Transverse colon (tissue), 4 donors: ENCODE measurements around the gene ATG7. TPM values are rescaled to one million over a fixed set of nuclear protein-coding genes. Genes with fewer than 3 reads are reported as not detected.

Source experiments
- DNase-seq: peaks from one replicate; pipeline ENCODE4 v3.0.0-alpha.2; 2019
- H3K27ac ChIP-seq, 4 donors: fragments of 200-600 bp; sonication (generic); 2 replicates each; pipeline ENCODE4 v1.5.1; 2016 to 2018; ENCODE audit warnings: inconsistent platforms in 4 of 4
- H3K27me3 ChIP-seq: fragments of 200-600 bp; sonication (generic); 2 replicates; pipeline ENCODE4 v1.5.1; 2017; ENCODE audit warnings: inconsistent platforms
- H3K36me3 ChIP-seq, 4 donors: fragments of 200-600 bp; sonication (generic); 2 replicates each; pipeline ENCODE4 v1.5.1; 2017 to 2019; ENCODE audit warnings: inconsistent platforms in 4 of 4
- H3K4me1 ChIP-seq, 4 donors: fragments of 200-600 bp; sonication (generic); 2 replicates each; pipeline ENCODE4 v1.5.1; 2017 to 2020; ENCODE audit warnings: inconsistent platforms in 4 of 4
- H3K4me3 ChIP-seq, 4 donors: fragments of 200-600 bp; sonication (generic); 1 replicate in 1 of 4; 2 replicates in 3 of 4; pipeline versions ENCODE4 v1.5.1 to v1.6.1; 2017 to 2019; ENCODE audit warnings: inconsistent platforms in 4 of 4
- H3K9me3 ChIP-seq, 2 donors: fragments of 200-600 bp; sonication (generic); 2 replicates each; pipeline ENCODE4 v1.5.1; 2017 to 2019; ENCODE audit warnings: inconsistent platforms in 2 of 2
- EP300 ChIP-seq: sonication (generic); formaldehyde crosslinking; IDR thresholded peaks from one replicate; pipeline ENCODE4 v1.6.1; 2017; ENCODE audit warnings: antibody characterized with exemption, low read depth
- POLR2A ChIP-seq: fragments of 450-650 bp; IDR thresholded peaks from one replicate; pipeline ENCODE4 v1.6.1; 2016; ENCODE audit warnings: antibody characterized with exemption, mild to moderate bottlenecking, moderate library complexity
- POLR2AphosphoS5 ChIP-seq, 3 donors: sonication (generic); formaldehyde crosslinking; IDR thresholded peaks; one replicate each; pipeline ENCODE4 v1.6.1; 2016; ENCODE audit warnings: antibody characterized with exemption in 3 of 3
- WGBS, 2 donors: methylation state at CpG; one replicate each; pipeline ENCODE4 v1.1.5; 2018; ENCODE audit warnings: low coverage in 1 of 2; 5-methylcytosine and 5-hydroxymethylcytosine counted together
- in situ Hi-C, 4 donors: fragments of 200-750 bp; cut with MboI; loops; one replicate each; pipeline versions ENCODE4 v1.15.0 to v1.15.1; 2017; ENCODE audit warnings: low sequenced_read_pairs in 3 of 4, low pct_ligation_motif_present in 1 of 4, low pct_unique_long_range_greater_than_20kb in 1 of 4
- intact Hi-C: fragments of 100-400 bp; cut with DNase I; formaldehyde crosslinking; loops from one replicate; pipeline ENCODE4 v1.15.1; 2023; ENCODE audit warnings: low total_unique reads
- total RNA-seq, 4 donors: library from RNA; depleted of rRNA; stranded (reverse); fragments of >200 nt; gene quantifications; one replicate each; pipeline ENCODE4 v1.1.0, GENCODE V29; 2016
- TF ChIP-seq, protein P1 (sequence below), 5 experiments: fragments of 200-600 bp in 3 of 5; fragments of 450-650 bp in 2 of 5; sonication (generic) in 3 of 5; IDR thresholded peaks; 1 replicate in 2 of 5; 2 replicates in 3 of 5; pipeline ENCODE4 v1.5.1; 2016 to 2017; ENCODE audit warnings: antibody characterized with exemption in 5 of 5, inconsistent platforms in 3 of 5, mild to moderate bottlenecking in 2 of 5, moderate library complexity in 1 of 5

The ATG7 gene
- total RNA-seq, 4 donors from 2014 or later: 44.5 to 122 (median 75.0) TPM

DNA sequence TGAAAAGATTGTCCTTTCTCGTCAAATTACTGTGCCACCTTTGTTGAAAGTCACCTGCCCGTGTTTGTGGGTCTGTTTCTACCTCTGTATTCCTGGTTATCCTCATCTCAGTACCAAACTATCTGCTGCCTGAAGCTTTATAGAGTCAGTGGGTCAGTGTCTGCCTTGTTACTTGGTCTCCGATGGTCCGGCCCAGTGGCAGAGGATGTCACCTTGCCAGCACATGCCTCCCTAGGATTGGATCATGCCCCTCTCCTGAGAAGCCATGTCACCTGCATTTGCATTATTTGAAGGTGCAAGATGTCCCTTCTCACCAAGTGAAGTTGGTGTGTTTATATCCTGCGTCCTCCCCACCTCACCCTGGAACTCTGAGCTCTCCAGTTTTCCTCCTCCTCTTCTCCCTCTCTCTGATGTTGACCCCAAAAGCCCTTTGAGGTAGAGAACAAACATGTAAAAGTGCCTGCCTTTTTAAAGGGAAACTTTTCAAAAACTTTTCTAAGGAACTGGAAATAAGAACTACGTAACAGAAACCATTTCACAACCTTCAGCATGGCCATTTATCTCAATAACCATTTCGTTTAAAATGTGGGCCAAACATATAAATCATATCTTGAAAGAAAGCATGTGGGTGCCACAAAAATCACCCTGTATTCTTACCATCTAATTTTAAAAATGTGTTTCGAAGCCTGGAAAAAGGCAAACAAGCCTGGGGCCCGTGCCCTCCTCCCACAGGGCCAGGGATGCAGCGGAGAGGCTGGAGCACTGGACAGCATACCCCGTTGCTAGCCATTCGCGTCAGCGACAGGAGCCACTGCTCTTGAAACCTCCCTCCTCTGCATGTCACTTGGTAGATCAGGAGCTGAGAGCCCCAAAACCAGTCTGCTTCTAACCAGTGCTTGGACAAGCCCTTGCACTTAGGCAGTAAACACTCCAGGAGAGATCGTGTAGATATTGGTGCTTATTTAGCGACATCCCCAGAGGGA lies 269.4 kb downstream of the ATG7 start:
- Histone ChIP-seq H3K27ac (peak overlapping the region in 2 of 4 donors; percentile 22 to 37), H3K27me3 (no peaks in the 10 kb centered on the region), H3K4me1 (peaks cover 0 to 11% (median 2%) of the 10 kb centered on the region in 4 donors), H3K9me3 (no peaks in the 10 kb centered on the region), H3K4me3 (no peak overlapping the region), H3K36me3 (no peaks in the 10 kb centered on the region)
- in situ Hi-C loops (no loop called here), intact Hi-C loops (no loop called here)
- TF ChIP-seq, protein P1, sequence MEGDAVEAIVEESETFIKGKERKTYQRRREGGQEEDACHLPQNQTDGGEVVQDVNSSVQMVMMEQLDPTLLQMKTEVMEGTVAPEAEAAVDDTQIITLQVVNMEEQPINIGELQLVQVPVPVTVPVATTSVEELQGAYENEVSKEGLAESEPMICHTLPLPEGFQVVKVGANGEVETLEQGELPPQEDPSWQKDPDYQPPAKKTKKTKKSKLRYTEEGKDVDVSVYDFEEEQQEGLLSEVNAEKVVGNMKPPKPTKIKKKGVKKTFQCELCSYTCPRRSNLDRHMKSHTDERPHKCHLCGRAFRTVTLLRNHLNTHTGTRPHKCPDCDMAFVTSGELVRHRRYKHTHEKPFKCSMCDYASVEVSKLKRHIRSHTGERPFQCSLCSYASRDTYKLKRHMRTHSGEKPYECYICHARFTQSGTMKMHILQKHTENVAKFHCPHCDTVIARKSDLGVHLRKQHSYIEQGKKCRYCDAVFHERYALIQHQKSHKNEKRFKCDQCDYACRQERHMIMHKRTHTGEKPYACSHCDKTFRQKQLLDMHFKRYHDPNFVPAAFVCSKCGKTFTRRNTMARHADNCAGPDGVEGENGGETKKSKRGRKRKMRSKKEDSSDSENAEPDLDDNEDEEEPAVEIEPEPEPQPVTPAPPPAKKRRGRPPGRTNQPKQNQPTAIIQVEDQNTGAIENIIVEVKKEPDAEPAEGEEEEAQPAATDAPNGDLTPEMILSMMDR (IDR thresholded peaks at IDR 0.05): no peak
- peak in 2 of 3 donors; percentile 37 to 52 for TF ChIP-seq POLR2AphosphoS5 (IDR thresholded peaks at IDR 0.05)
- DNase-seq: no peak
- WGBS, 2 donors: 75 to 84% methylated on average over 10 to 16 of the region's 16 CpGs

DNA sequence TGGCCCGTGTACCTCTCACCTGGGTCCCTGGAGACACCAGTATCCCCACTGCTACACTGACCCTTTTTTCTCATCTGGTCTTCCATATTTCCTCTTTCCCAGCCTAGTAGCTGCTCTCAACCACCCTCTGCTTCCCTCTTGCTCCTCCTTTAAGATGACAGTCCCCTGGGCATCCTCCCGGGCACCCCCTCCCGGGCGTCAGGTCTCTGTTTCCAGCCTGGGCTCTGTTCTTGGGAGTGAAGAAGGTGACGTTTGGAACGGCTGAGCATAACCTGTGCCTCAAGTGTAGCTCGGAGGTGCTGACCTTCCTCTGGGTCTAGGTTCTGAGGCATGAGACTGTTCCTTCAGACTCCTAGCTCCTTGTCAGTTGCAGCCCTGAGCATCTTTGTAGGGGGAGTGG lies 270.4 kb downstream of the ATG7 start:
- H3K36me3 ChIP-seq: no peaks in the 10 kb centered on the region
- intact Hi-C loops: no loop called here
- H3K27ac ChIP-seq: no peak overlapping the region
- no peak for DNase-seq
- in situ Hi-C loops: no loop called here
- peaks cover 0 to 11% (median 2%) of the 10 kb centered on the region in 4 donors for H3K4me1 ChIP-seq
- no peak overlapping the region for H3K4me3 ChIP-seq
- H3K9me3 ChIP-seq: no peaks in the 10 kb centered on the region
- no peaks in the 10 kb centered on the region for H3K27me3 ChIP-seq
- TF ChIP-seq EP300: no peak
- TF ChIP-seq POLR2AphosphoS5 (IDR thresholded peaks at IDR 0.05): no peak
- 91 to 100% methylated on average over 2 to 7 of the region's 7 CpGs for WGBS, 2 donors

DNA sequence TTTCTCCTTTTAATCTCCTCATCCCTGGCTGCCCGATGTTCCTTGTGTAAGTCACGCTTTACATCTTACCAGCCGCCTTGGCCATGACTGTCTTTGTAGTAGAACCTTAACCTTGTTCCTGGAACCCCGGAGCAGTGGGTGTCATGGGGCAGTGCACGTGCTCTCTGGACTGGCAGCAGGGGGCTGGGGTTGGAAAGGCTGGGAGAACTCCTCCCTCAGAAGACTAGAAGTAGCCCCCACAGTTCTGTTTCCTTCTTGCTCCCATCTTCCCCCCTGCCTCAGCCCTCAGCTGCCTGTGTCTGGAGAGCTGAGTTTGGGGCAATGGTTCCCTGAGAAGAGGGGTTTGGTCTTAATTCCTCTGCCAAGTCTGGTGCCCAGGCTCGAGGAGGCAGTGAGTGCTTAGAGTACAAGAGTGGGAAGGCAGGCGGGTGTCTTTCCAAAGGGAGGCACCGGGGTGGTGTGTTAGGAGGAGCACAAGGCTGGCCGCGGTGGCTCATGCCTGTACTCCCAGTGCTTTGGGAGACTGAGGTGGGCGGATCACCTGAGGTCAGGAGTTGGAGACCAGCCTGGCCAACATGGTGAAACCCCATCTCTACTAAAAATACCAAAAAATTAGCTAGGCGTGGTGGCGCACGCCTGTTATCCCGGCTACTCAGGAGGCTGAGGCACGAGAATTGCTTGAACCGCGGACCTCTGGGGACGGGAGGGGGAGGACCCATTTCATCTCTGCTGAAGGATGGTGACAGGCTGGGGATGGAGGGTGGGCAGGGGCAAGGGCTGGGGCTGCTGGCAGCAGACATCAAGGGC lies 271.1 kb downstream of the ATG7 start:
- 90 to 94% methylated on average over 6 to 19 of the region's 19 CpGs for WGBS, 2 donors
- DNase-seq: no peak
- Histone ChIP-seq H3K9me3 (no peaks in the 10 kb centered on the region), H3K4me3 (no peak overlapping the region), H3K27ac (no peak overlapping the region), H3K4me1 (peaks cover 0 to 11% (median 2%) of the 10 kb centered on the region in 4 donors), H3K27me3 (no peaks in the 10 kb centered on the region), H3K36me3 (no peaks in the 10 kb centered on the region)
- TF ChIP-seq EP300 (no peak), POLR2AphosphoS5 (IDR thresholded peaks at IDR 0.05) (no peak), POLR2A (no peak)
- TF ChIP-seq, protein P1 (IDR thresholded peaks at IDR 0.05): no peak
- intact Hi-C loops: no loop called here
- in situ Hi-C loops: no loop called here

DNA sequence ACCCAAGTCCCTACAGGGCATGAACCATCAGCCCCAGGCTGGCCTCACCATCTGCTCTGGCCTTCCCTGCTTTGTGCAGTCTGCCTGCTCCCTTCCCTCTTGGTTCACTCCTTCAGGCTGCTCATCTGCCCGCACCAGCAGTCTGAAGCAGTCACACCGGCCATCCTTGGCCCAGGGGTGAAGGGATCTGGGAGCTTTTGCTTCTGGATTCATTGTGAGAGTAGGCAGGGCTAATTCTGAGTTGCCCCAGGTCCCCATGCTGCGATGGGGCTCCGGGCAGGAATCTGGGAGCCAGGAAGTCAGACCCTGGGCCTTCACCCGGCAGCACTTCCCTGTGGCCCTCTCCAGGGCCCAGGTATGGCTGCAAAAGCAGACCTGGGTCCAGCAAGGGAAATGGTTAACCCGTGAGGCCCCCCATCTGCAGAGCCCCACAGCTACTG lies 271.8 kb downstream of the ATG7 start:
- in situ Hi-C loops (no loop called here), intact Hi-C loops (no loop called here)
- TF ChIP-seq, protein P1 (IDR thresholded peaks at IDR 0.05): no peak
- no peak overlapping the region for H3K27ac ChIP-seq
- H3K27me3 ChIP-seq: no peaks in the 10 kb centered on the region
- no peak for DNase-seq
- H3K36me3 ChIP-seq: no peaks in the 10 kb centered on the region
- no peaks in the 10 kb centered on the region for H3K9me3 ChIP-seq
- H3K4me1 ChIP-seq: peaks cover 4 to 11% (median 5%) of the 10 kb centered on the region in 4 donors
- WGBS, 2 donors: 96% methylated on average over 6 of the region's 6 CpGs; no CpG with 5 or more reads in 1 of the 2 donors
- no peak overlapping the region for H3K4me3 ChIP-seq
